Stimulated activated CD4-positive, alpha-beta T cell treated with anti-CD3 and anti-CD28 coated beads, TNF-alpha, amount 100 ng/mL, for 24 hours (primary cell): Measurements from ENCODE around the gene CELSR1.
A peak's percentile ranks its signal among the peaks of the same experiment; 100 is the strongest.

Source experiments
- DNase-seq, 3 experiments: peaks; one replicate each; pipeline ENCODE4 v3.0.0-alpha.2; 2020; ENCODE audit warnings: low read depth in 3 of 3

The CELSR1 gene

GRCh38 chr22:46352691-46353386 lies 184.6 kb downstream of the CELSR1 start:
- no peak for DNase-seq

DNA sequence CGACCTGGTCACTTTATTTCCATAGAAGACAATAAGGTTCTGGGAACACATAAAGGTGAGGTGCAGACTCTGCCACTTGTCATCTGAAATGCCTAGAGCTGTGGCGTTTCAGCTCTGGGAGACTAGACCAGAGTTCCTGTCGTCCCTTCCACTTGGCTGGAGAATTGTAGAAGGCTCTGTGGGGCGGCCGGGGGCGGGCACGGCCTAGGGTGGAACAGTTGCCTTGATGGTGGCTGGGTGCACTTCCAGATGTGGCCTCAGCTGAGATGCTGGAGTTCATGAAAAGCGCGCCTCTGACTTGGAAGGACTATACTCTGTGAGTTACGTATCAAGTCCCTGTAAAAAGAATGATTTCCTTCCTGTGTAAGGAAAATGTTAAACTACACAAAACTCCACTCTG lies 185.1 kb downstream of the CELSR1 start:
- no peak for DNase-seq

GRCh38 chr22:46351767-46352166 lies 185.7 kb downstream of the CELSR1 start:
- no peak for DNase-seq

- no peak for DNase-seq
Measured at GRCh38 chr22:46351131-46351735, 186.2 kb downstream of the CELSR1 start.

- no peak for DNase-seq
Measured at GRCh38 chr22:46350646-46351045, 186.8 kb downstream of the CELSR1 start.

DNA sequence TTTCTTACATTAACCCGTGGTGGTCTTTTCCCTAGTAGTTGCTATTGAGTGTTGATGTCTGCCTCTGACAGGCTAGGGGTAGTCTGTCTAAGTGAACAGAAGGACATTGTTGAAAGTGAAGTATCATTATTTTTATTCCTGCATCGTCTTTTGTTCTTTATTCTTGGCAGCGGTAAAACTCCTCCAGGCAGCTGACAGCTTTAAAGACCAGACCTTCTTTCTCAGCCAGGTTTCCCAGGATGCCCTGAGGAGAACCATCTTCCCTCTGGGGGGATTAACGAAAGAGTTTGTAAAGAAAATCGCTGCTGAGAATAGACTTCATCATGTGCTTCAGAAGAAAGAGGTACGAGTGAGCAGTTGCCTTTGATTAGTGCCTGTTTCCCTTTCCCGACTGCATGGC lies 187.3 kb downstream of the CELSR1 start:
- DNase-seq: no peak

DNA sequence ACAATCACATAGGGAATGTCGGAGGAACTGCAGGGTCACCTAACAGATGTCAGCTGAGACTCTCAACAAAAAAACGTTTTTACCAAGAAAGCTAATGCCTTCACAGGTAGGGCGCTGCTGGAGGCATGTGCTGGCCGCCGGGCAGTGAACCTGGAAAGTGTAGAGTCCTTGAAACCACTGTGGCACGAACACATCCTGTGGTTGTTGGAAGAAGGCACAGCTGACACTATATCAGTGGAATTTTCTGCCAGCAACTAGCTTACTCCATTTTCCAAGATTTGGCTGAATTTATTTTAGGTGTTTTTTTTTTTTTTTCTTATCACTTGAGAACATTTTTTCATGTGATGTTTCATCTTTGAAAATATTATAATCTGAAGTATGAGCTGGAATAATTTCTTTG lies 187.7 kb downstream of the CELSR1 start:
- DNase-seq: no peak

- DNase-seq: no peak
Measured at GRCh38 chr22:46349238-46349637, 188.2 kb downstream of the CELSR1 start.

- no peak for DNase-seq
Measured at GRCh38 chr22:46348099-46348695, 189.2 kb downstream of the CELSR1 start.

DNA sequence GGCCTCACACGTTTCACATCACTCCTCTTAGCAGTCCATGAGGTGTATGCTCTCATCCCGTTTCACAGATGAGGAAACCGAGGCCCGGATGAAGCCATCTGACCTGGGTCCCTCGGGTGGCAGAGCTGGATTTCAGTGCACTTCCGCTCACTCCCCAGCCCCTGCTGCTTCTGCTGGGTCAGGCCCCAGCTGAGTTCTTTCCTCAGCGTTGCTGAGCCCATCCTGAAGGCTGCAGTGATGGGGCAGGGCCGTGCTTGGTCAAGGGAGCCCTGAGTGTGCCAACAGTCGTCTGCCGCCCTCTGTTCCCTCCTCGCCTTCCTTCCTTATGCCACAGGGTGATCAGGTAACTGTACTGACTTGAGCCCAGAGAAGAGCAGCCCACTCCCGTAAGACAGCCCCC lies 189.8 kb downstream of the CELSR1 start:
- no peak for DNase-seq

DNA sequence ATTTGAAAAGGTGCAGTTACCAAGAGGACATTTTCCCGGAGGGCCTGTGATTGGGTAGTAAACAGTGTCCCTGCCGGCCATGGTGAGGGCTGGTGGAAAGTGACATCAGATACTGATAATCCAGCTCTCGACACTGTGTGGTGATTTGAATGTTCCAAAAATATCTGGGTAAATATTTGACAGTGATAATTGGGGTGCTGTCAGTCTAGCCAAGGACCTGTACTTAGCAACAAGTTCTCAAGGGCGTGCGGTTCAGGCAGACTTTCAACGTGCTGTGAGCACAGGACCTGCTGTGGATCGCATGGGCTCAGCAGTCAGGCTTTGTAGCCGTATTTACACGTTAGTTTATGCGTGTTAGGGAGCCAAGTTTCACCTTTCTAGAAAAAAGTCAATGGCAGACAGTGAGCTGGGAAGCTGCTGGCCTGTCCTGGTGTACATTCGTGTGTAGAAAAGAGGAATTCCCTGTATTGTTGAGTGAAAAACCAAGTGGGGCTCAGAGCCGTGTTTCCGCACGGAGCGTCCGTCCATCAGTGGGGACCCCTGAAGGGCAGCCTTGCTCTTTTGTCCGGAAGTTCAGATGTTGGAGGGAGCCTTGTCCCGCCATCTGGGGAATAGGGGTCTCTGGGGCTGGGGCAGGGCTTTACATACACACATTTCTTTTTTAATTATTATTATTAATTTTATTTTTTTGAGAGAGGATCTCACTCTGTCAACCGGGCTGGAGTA lies 190.6 kb downstream of the CELSR1 start:
- no peak for DNase-seq

- no peak for DNase-seq
Measured at GRCh38 chr22:46340676-46341075, 196.7 kb downstream of the CELSR1 start.

DNA sequence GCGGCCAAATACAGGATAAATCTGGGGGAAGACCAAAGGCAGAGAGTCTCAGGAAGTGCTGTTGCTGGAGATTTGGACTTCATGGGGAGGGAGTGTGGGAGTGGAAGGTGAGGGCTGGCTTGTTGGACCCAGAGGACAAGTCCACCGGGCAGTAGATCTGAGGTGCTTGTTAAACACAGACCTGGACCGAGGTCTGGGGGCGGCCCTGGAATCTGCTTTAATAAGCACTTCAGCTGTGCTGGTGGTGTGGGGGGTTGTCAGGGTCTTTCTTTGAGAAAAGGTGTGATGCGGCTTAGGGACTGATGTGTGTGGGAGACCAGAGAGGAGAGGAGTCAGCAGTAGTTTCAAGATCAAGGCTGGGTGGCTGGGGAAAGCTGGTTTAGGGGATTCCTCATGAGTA lies 197.5 kb downstream of the CELSR1 start:
- DNase-seq: no peak

DNA sequence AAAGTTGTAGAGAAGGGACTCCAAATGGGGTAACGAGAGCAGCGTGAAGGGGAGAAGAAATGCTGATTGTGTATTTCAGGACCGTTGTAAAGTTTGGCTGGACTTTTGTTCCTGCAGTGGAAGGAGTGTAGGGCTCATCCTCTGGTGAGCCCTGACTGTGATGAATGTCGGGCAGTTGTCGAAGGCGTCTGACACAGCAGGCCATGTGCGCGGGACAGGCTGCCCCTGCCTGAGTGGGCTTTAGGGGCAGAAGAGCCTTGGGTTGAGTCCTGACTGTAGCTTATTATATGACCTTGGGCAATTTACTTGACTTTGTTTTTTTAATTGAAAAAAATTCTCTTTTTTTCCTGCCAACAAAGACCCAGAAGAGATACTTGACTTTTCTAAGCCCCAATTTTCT lies 198.8 kb downstream of the CELSR1 start:
- no peak for DNase-seq

DNA sequence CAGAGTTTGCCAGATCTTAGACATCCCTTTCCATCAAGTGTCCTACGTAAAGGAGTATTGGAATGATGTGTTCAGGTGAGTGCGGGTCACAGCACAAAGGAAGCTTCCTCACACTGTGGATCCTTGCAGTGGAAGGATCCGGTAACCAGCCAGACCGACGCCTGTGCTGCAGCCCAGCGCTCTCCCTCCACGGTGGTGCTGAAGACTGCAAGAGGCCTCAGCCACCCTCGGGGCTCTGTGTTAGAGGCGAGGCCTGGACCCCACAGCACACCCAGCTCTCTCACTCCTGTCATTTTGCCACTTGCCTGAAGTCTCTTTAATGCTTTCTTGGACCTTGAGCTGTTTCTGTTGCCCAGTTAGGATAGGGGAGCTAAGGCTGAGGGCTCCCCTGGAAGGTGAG lies 199.6 kb downstream of the CELSR1 start:
- no peak for DNase-seq

DNA sequence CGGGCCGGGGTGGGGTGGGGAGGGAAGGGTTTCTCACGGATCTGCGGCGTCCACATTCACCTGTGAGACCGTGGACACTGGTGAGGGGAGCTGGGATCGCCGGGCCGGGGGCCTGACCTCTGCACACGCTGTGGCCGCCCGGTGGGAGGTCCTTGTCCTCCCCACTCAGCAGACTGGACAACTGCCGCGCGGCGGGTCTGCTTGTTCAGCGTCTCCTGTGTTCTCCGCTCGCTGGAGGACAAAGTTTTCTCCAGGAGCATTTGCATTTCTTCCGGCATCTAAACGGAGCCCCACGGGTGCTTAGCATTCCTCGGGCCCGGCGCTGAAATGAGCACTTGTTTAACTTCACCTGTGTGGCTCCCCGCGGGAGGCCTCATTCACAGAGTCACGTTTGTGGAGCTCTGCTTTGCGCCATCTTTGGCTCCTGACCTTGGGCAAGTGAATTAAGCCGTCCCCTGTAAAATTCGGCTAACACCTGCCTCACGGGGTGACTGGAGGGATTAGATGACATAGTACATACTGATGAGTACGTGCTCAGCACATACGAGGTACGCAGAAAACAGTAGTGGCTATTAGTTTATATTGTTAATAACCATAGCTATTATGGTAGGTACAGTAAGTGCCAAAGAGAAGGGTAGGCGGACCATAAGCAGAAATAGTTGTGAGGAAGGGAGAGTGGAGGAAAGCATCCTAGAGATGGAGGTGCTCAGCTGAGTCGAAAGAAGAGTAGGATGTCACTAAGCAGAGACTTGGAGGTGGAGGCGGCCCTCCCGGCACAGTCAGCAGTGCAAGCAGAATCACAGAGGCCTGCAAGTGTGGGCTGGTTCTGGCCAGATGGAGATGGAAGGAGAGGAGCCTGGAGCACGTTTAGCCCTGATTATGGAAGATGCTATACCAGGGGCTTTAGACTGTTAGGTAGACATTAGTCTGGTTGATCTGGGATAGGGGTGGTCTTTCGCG lies 201.0 kb downstream of the CELSR1 start:
- DNase-seq: no peak

DNA sequence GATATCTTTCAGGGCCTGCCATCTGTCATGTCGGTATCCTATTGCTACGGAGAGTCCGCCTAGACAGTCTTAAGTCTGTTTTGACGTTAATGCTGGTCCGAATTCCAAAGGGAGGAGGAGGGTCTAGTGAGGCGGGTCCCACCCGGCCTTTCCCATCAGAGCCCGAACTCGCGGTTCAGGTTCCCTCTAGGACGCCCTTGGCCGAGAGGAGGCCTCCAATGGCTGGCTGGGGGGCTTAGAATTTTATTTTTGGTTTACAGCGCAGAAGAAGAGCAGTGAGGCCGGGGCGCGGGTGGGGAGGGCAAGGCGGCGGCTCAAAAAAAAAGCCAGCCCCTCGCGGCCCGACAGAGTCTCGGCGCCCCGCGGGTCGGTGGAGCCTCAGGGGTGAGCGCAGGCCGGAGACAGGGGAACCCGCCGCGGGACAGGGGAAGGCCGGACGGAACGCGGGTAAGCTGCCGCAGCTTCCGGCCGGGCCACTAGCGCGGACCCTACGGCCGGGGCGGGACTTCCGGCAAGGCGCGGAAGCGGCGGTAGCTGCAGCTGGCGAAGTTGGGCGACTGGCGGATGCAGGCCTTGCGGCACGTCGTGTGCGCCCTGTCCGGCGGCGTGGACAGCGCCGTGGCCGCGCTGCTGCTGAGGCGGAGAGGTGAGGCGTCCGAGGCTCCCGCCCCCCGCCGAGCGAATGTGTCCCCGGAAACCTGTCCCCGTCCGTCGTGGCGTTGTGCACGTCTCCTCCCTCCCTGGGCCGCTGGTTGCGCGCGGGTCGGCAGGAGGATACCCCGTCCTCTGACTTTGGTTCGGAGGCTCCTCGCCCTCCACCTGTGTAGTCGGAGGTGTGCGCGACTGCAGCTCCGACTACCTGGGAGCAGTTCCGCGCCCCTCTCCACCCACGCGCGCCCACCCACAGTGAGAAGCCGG lies 202.0 kb downstream of the CELSR1 start, which contains the start of gene TRMU:
Gene TRMU, plus strand, starts transcription at position 514 of the 918 bp plus-strand sequence. Its CDS starts 51 bp downstream, at position 565.
- peak; percentile 49 to 75 (median 60) for DNase-seq

DNA sequence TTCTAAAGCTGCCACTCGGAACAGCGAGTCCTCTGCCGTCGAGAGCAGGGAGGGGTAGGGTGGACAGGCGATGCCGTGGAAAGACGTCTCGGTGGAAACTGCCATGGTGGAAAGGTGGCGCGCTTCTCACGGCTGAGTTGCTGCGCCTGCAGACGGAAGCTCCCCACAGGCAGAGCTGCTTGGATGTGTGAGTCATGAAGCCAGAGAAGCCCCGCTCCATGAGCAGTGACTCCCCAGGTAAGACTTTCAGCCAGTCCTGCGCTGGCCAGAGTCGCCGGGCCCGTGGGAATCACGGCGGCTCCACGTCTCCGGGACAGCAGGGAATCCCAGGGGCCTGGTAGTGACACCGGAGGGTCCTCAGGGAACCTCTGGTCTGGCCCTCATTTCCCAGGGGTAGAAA lies 205.9 kb downstream of the CELSR1 start:
- no peak for DNase-seq

- DNase-seq: no peak
Measured at GRCh38 chr22:46330426-46330825, 207.0 kb downstream of the CELSR1 start.

GRCh38 chr22:46329616-46330015 lies 207.8 kb downstream of the CELSR1 start:
- no peak for DNase-seq
